ENCODE measurements around the gene ZFR.
"Not testable (repeated sequence)": the region's sequence is repeated elsewhere in the genome, so short reads cannot be mapped to it uniquely, and the experiment has no call there.

ZFR gene

DNA sequence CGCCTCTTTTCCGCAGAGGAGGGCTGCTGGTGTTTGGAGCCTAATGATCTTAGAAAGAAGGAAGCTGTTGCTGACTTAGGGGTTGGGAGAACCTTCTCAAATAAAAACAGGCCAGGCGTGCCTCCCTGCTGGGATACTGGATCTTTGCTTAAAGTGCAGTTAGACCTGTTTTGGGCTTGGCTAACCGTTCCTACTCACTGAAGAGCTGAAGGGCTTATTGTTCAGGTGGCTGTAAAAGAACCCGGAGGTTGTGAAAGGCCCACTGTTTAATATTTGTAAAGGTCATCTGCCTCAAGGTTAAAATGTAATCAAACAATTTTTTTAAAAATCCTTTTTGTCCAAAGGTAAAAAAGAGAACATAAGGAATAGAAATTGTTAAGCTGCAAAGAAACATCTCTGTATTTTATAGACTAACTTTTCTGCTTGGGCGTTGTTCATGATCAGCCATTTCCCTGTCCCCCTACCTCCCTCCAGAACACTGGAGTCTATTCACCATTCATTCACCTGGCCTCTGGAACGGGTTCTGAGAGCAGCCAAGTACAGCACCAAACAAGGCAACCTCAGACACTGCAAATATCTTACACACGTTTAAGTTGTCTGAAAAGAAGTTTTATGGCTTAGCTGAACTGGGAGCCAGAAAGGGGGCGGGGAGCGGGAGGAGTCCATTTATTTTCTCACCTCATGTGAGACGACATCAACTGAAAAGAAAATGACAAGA, 113.2 kb downstream of the ZFR start:
- no peak for DNase-seq
- Histone ChIP-seq H3K4me1 (ENCODE audit: control insufficient read depth, insufficient read depth, low read length, poor library complexity, severe bottlenecking) (no peaks in the 10 kb centered on the region), H3K4me3 (ENCODE audit: insufficient read depth, low read depth, low read length, poor library complexity, severe bottlenecking) (no peak overlapping the region), H3K27me3 (replicated peaks; ENCODE audit: control insufficient read depth, insufficient read depth, low read length, poor library complexity, severe bottlenecking) (no peaks in the 10 kb centered on the region), H3K36me3 (ENCODE audit: control insufficient read depth, insufficient read depth, low read length) (no peaks in the 10 kb centered on the region), H3K27ac (ENCODE audit: insufficient read depth, low read length, poor library complexity, severe bottlenecking) (no peak overlapping the region), H3K9me3 (ENCODE audit: control insufficient read depth, low read length) (no peaks in the 10 kb centered on the region)

DNA sequence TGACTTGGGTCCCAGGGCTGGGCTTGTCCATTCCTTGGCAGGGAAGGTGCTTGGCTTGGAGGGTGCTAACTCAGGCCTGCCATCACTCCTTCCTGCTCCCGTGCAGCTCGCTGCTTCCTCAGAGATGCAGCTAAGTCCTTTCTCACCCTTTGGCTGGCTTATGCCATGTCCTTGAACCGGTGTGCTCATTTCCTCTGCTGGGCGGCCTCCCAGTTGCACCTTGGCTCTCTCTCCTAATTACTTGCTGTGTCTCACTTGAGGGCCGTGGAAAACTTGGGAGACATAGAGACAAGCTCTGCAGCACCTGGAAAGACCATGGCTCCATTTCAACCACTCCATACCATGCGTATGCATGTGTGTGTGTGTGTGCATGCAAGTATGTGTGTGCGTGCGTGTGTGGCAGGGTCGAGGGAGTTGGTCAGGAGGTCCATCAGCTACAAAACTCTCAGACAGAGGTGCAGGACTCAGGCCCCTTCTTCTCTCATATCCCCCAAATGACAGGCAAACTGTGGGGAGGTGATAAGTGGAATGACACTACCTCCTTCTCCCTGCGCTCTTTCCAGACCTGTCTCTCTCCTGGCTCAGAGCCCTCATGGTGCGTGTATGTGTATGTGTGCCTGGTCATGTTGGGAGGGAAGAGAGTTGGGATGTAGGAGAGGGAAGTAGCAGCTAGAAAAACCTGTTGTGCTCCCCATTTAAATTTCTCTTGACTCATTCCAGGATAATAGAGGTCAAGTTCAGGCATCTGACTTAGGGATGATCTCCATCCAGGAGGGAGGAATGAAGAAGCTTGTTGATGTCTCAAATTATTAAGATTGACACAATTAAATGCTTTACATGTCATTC, 114.2 kb downstream of the ZFR start:
- no peaks in the 10 kb centered on the region for H3K9me3 ChIP-seq (ENCODE audit: control insufficient read depth, low read length)
- no peaks in the 10 kb centered on the region for H3K27me3 ChIP-seq (replicated peaks; ENCODE audit: control insufficient read depth, insufficient read depth, low read length, poor library complexity, severe bottlenecking)
- H3K27ac ChIP-seq (ENCODE audit: insufficient read depth, low read length, poor library complexity, severe bottlenecking), result no peak overlapping the region
- H3K4me3 ChIP-seq (ENCODE audit: insufficient read depth, low read depth, low read length, poor library complexity, severe bottlenecking), result no peak overlapping the region
- DNase-seq, result no peak
- H3K4me1 ChIP-seq (ENCODE audit: control insufficient read depth, insufficient read depth, low read length, poor library complexity, severe bottlenecking), result no peaks in the 10 kb centered on the region
- no peaks in the 10 kb centered on the region for H3K36me3 ChIP-seq (ENCODE audit: control insufficient read depth, insufficient read depth, low read length)

DNA sequence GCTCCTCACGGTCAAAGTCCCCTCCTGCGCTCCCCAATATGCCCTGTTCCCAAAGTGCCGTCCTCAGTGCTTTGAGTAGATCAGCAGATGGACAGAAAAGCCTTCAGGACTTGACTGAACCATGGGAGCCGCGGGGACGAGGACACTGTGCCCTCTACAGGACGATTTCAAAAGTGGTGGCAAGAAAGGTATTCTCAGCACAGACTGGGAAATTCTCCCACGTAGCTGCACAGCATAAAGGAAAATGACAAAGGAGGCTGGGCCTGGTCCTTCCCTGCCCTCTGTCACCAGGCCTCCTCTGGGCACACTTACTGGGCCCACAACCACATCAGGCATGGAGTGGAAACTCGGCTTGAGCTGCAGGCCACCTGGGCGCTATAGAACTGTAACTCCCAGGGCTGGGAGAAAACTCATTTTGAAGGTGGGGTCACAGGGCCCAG, 115.1 kb downstream of the ZFR start:
- peak; percentile 9 to 29 (median 21) for DNase-seq

DNA sequence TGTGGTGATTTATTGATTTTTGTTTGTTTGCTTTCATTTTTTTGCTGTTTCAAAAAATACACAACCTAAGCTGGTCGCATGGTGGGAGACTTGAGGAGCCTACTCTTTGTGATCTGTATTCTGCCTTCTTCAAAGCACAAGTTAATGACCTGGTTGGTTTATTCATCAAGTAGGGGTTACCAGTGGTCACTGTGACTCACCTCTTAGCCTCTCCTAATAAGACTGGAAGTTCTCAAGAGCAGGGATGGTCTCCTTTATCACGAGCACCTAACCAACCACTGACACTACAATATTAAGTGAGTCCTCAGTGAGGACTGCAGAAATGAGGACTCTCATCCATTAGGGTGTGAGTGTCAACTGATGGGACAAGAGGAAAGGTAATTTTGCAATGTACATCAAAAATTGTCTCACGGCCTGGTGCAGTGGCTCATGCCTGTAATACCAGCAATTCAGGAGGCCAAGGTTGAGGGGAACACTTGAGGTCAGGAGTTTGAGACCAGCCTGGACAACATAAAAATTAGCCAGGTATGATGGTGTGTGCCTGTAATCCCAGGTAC, 118.2 kb downstream of the ZFR start:
- DNase-seq, result no peak
- Histone ChIP-seq H3K36me3 (ENCODE audit: control insufficient read depth, insufficient read depth, low read length) (no peaks in the 10 kb centered on the region), H3K9me3 (ENCODE audit: control insufficient read depth, low read length) (no peaks in the 10 kb centered on the region), H3K4me3 (ENCODE audit: insufficient read depth, low read depth, low read length, poor library complexity, severe bottlenecking) (no peak overlapping the region), H3K4me1 (ENCODE audit: control insufficient read depth, insufficient read depth, low read length, poor library complexity, severe bottlenecking) (no peaks in the 10 kb centered on the region), H3K27ac (ENCODE audit: insufficient read depth, low read length, poor library complexity, severe bottlenecking) (no peak overlapping the region), H3K27me3 (replicated peaks; ENCODE audit: control insufficient read depth, insufficient read depth, low read length, poor library complexity, severe bottlenecking) (no peaks in the 10 kb centered on the region)

More for the DNA sequence above, 115.1 kb downstream of the ZFR start:
- no peak overlapping the region for H3K27ac ChIP-seq (ENCODE audit: insufficient read depth, low read length, poor library complexity, severe bottlenecking)
- no peaks in the 10 kb centered on the region for H3K36me3 ChIP-seq (ENCODE audit: control insufficient read depth, insufficient read depth, low read length)
- H3K9me3 ChIP-seq (ENCODE audit: control insufficient read depth, low read length), result no peaks in the 10 kb centered on the region
- no peaks in the 10 kb centered on the region for H3K27me3 ChIP-seq (replicated peaks; ENCODE audit: control insufficient read depth, insufficient read depth, low read length, poor library complexity, severe bottlenecking)
- no peaks in the 10 kb centered on the region for H3K4me1 ChIP-seq (ENCODE audit: control insufficient read depth, insufficient read depth, low read length, poor library complexity, severe bottlenecking)
- H3K4me3 ChIP-seq (ENCODE audit: insufficient read depth, low read depth, low read length, poor library complexity, severe bottlenecking), result no peak overlapping the region

DNA sequence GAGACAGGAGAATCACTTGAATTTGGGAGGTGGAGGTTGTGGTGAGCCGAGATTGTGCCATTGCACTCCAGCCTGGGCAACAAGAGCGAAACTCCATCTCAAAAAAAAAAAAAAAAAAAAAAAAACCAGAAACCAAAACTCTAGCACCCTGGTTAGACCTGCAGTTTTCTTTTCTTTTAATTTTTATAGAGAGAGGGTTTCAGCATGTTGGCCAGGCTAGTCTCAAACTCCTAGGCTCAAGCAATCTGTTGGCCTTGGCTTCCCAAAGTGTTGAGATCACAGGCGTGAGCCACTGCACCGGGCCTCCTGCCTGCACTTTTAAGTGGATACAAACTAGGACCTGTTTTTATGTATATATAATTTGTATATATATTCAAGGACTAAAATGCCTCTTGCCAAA, 118.9 kb downstream of the ZFR start:
- Histone ChIP-seq H3K4me3 (ENCODE audit: insufficient read depth, low read depth, low read length, poor library complexity, severe bottlenecking) (no peak overlapping the region), H3K36me3 (ENCODE audit: control insufficient read depth, insufficient read depth, low read length) (no peaks in the 10 kb centered on the region), H3K9me3 (ENCODE audit: control insufficient read depth, low read length) (no peaks in the 10 kb centered on the region), H3K27me3 (replicated peaks; ENCODE audit: control insufficient read depth, insufficient read depth, low read length, poor library complexity, severe bottlenecking) (no peaks in the 10 kb centered on the region), H3K27ac (ENCODE audit: insufficient read depth, low read length, poor library complexity, severe bottlenecking) (no peak overlapping the region), H3K4me1 (ENCODE audit: control insufficient read depth, insufficient read depth, low read length, poor library complexity, severe bottlenecking) (no peaks in the 10 kb centered on the region)
- no peak for DNase-seq

DNA sequence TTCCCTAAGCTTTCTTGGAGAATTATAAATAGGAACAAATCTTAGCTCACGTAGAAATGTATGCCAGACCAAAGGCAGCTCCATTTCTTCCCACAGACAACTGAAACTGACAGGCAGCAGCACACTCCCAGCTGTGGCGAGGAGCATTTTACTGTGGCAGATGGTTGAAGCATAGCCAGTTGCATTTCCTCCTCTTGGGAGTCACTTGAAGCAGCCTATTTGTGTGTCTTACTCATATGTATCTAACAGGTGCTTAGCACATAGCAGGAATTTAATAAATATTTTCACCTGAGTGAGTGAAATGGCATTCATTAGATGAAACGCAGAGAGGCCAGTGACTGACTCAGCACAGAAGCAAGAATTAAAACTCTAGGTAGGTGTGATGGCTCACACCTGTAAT, 119.5 kb downstream of the ZFR start:
- H3K9me3 ChIP-seq (ENCODE audit: control insufficient read depth, low read length), result no peaks in the 10 kb centered on the region
- no peaks in the 10 kb centered on the region for H3K36me3 ChIP-seq (ENCODE audit: control insufficient read depth, insufficient read depth, low read length)
- H3K27ac ChIP-seq (ENCODE audit: insufficient read depth, low read length, poor library complexity, severe bottlenecking), result no peak overlapping the region
- no peak for DNase-seq
- no peaks in the 10 kb centered on the region for H3K4me1 ChIP-seq (ENCODE audit: control insufficient read depth, insufficient read depth, low read length, poor library complexity, severe bottlenecking)
- H3K4me3 ChIP-seq (ENCODE audit: insufficient read depth, low read depth, low read length, poor library complexity, severe bottlenecking), result no peak overlapping the region
- H3K27me3 ChIP-seq (replicated peaks; ENCODE audit: control insufficient read depth, insufficient read depth, low read length, poor library complexity, severe bottlenecking), result no peaks in the 10 kb centered on the region

DNA sequence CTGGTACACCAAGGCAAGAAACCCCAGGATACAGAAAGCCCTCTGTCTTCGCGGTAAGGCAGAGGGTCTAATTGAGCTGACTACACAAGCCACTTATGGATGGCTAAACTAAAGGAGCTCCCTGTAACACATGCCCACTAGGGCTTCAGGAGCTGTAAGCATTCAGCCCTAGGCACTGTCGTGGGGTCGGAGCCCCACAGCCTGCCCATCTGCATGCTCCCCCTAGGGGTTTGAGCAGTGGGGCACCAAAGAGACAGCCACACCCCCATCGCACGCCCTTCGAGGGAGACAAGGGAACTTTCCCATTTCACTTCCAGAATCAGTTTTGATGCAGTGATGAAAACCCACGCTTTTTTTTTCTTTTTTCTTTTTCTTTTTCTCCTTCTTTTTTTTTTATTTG, 120.8 kb downstream of the ZFR start:
- Histone ChIP-seq H3K36me3 (ENCODE audit: control insufficient read depth, insufficient read depth, low read length) (no peaks in the 10 kb centered on the region), H3K4me1 (ENCODE audit: control insufficient read depth, insufficient read depth, low read length, poor library complexity, severe bottlenecking) (no peaks in the 10 kb centered on the region), H3K27me3 (replicated peaks; ENCODE audit: control insufficient read depth, insufficient read depth, low read length, poor library complexity, severe bottlenecking) (no peaks in the 10 kb centered on the region), H3K4me3 (ENCODE audit: insufficient read depth, low read depth, low read length, poor library complexity, severe bottlenecking) (no peak overlapping the region), H3K27ac (ENCODE audit: insufficient read depth, low read length, poor library complexity, severe bottlenecking) (no peak overlapping the region), H3K9me3 (ENCODE audit: control insufficient read depth, low read length) (no peaks in the 10 kb centered on the region)
- DNase-seq, result no peak

DNA sequence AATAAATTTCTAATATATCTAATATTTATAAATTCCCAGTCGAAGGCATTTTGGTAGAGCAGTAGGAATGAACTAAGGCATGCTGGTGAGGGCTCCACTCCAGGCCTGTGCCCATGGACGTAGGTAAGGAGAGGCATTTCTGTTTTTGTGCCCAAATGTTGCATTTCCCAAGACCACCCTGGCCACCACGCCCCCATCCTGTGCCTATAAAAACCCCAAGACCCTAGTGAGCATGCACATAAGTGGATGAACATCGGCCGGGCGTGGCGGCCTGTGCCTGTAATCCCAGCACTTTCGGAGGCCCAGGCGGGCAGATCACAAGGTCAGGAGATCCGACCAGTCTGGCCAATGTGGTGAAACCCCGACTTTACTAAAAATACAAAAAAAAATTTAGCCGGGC, 121.7 kb downstream of the ZFR start:
- Histone ChIP-seq H3K4me1 (ENCODE audit: control insufficient read depth, insufficient read depth, low read length, poor library complexity, severe bottlenecking) (no peaks in the 10 kb centered on the region), H3K4me3 (ENCODE audit: insufficient read depth, low read depth, low read length, poor library complexity, severe bottlenecking) (no peak overlapping the region), H3K27me3 (replicated peaks; ENCODE audit: control insufficient read depth, insufficient read depth, low read length, poor library complexity, severe bottlenecking) (no peaks in the 10 kb centered on the region), H3K9me3 (ENCODE audit: control insufficient read depth, low read length) (no peaks in the 10 kb centered on the region), H3K36me3 (ENCODE audit: control insufficient read depth, insufficient read depth, low read length) (no peaks in the 10 kb centered on the region), H3K27ac (ENCODE audit: insufficient read depth, low read length, poor library complexity, severe bottlenecking) (no peak overlapping the region)
- DNase-seq, result no peak

DNA sequence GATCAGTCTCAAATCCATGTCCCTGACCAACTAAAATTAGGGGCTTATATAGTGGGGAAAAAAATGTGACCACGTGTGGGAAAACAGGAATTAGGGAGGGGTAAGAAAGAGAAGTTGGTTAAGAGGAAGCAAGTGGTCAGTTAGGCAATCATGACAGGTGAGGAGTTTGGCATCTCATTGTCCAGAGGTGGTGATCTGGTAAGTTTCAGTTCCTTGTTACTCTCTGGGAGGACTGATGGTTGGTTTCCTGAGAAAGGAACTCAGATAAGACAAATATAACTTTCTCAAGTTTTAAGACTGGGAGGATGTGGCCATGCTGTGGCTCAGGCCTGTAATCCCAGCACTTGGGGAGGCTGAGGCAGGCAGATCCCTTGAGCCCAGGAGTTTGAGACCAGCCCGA, 122.8 kb downstream of the ZFR start:
- H3K4me3 ChIP-seq (ENCODE audit: insufficient read depth, low read depth, low read length, poor library complexity, severe bottlenecking); H3K27ac ChIP-seq (ENCODE audit: insufficient read depth, low read length, poor library complexity, severe bottlenecking); DNase-seq; H3K27me3 ChIP-seq (replicated peaks; ENCODE audit: control insufficient read depth, insufficient read depth, low read length, poor library complexity, severe bottlenecking); H3K4me1 ChIP-seq (ENCODE audit: control insufficient read depth, insufficient read depth, low read length, poor library complexity, severe bottlenecking); H3K9me3 ChIP-seq (ENCODE audit: control insufficient read depth, low read length); H3K36me3 ChIP-seq (ENCODE audit: control insufficient read depth, insufficient read depth, low read length): not testable (repeated sequence)

DNA sequence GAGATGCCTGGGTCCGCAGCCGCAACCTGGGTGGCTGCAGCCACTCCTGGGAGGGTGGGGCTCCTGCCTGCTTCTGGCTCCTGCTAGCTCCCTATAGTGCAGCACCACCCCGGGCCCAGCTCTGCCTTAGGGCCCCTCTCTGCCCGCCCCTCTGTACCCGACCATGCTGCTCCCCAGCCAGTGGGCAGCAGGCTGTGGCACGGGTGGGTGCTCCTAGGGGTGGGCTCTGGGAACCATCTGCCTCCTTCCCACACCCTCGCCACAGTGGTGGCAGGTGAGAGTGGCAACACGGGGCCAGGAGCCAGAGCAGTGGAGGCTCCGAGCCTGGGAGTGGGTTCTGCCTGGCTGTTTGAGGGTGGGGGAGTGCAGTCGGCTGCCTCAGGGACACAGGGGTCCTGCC, 124.0 kb downstream of the ZFR start:
- no peaks in the 10 kb centered on the region for H3K36me3 ChIP-seq (ENCODE audit: control insufficient read depth, insufficient read depth, low read length)
- no peak for DNase-seq
- H3K27ac ChIP-seq (ENCODE audit: insufficient read depth, low read length, poor library complexity, severe bottlenecking), result no peak overlapping the region
- no peak overlapping the region for H3K4me3 ChIP-seq (ENCODE audit: insufficient read depth, low read depth, low read length, poor library complexity, severe bottlenecking)
- H3K27me3 ChIP-seq (replicated peaks; ENCODE audit: control insufficient read depth, insufficient read depth, low read length, poor library complexity, severe bottlenecking), result no peaks in the 10 kb centered on the region
- H3K4me1 ChIP-seq (ENCODE audit: control insufficient read depth, insufficient read depth, low read length, poor library complexity, severe bottlenecking), result no peaks in the 10 kb centered on the region
- H3K9me3 ChIP-seq (ENCODE audit: control insufficient read depth, low read length), result no peaks in the 10 kb centered on the region

Data from effector memory CD4-positive, alpha-beta T cell (primary cell).